IMR-90 (cell line): Measurements from ENCODE around the gene PSMD11.

ENCODE experiments used
- CEBPB ChIP-seq: IDR thresholded peaks from 2 replicates; pipeline ENCODE4 v1.6.1; 2012; ENCODE audit warnings: low read depth, low read length, improper control_type of control experiment
- CTCF ChIP-seq: conservative IDR thresholded peaks from 2 replicates; pipeline ENCODE4 v1.5.1; 2012; ENCODE audit warnings: mild to moderate bottlenecking, low read depth, low read length, improper control_type of control experiment
- MXI1 ChIP-seq: IDR thresholded peaks from 2 replicates; pipeline ENCODE4 v1.6.1; 2012; ENCODE audit warnings: low read depth, mild to moderate bottlenecking, low read length, moderate library complexity, borderline replicate concordance
- NFE2L2 ChIP-seq: fragments of 150-350 bp; IDR thresholded peaks from 2 replicates; pipeline ENCODE4 v1.6.1; 2016; ENCODE audit warnings: low read depth, mild to moderate bottlenecking, low read length
- POLR2A ChIP-seq: IDR thresholded peaks from 2 replicates; pipeline ENCODE4 v1.6.1; 2012; ENCODE audit warnings: mild to moderate bottlenecking, low read depth, low read length
- RAD21 ChIP-seq: IDR thresholded peaks from 2 replicates; pipeline ENCODE4 v1.6.1; 2012; ENCODE audit warnings: low read length, improper control_type of control experiment
- TF ChIP-seq, protein P1 (sequence below): fragments of 150-350 bp; IDR thresholded peaks from 2 replicates; pipeline ENCODE4 v1.6.1; 2016; ENCODE audit warnings: low read depth, mild to moderate bottlenecking, low read length, moderate library complexity, borderline replicate concordance

- no peak for TF ChIP-seq POLR2A
- no peak for TF ChIP-seq MXI1
- TF ChIP-seq CTCF = no peak
- TF ChIP-seq, protein P1, sequence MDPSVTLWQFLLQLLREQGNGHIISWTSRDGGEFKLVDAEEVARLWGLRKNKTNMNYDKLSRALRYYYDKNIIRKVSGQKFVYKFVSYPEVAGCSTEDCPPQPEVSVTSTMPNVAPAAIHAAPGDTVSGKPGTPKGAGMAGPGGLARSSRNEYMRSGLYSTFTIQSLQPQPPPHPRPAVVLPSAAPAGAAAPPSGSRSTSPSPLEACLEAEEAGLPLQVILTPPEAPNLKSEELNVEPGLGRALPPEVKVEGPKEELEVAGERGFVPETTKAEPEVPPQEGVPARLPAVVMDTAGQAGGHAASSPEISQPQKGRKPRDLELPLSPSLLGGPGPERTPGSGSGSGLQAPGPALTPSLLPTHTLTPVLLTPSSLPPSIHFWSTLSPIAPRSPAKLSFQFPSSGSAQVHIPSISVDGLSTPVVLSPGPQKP = no peak
- no peak for TF ChIP-seq CEBPB
- no peak for TF ChIP-seq RAD21
- no peak for TF ChIP-seq NFE2L2
These were observed 5.7 kb downstream of the PSMD11 start for GRCh38 chr17:32449963-32450362.
